Activated T-cell treated with anti-CD3 and anti-CD28 coated beads, Interleukin-2, amount 50 U/mL, for 4 hours (primary cell): ENCODE results near the gene UBA6. TPM values are rescaled to one million over a fixed set of nuclear protein-coding genes. Genes with fewer than 3 reads are reported as not detected.

Experiments used
- ATAC-seq, 2 donors: fragments of 200-7000 bp; cut with Tn5 transposase; one replicate each; pipeline ENCODE4 v1.10.0; 2021
- DNase-seq: peaks from one replicate; pipeline ENCODE4 v3.0.0-alpha.2; 2020
- H3K27me3 Mint-ChIP-seq: one replicate; pipeline ENCODE4 v1.8.0; 2021; ENCODE audit warnings: low read depth, mixed read lengths
- H3K36me3 Mint-ChIP-seq: one replicate; pipeline ENCODE4 v1.8.0; 2022; ENCODE audit warnings: mixed read lengths; ENCODE audit not compliant: insufficient read depth
- H3K4me1 Mint-ChIP-seq: one replicate; pipeline ENCODE4 v1.8.0; 2021; ENCODE audit warnings: low read depth, mixed read lengths
- H3K4me3 Mint-ChIP-seq: one replicate; pipeline ENCODE4 v1.8.0; 2021; ENCODE audit warnings: mild to moderate bottlenecking, moderate library complexity, mixed read lengths
- H3K9me3 Mint-ChIP-seq: one replicate; pipeline ENCODE4 v1.8.0; 2021; ENCODE audit warnings: mixed read lengths
- total RNA-seq, 3 donors: library from RNA; stranded (reverse); gene quantifications; one replicate each; pipeline ENCODE4 v1.2.1, GENCODE V29; 2021

UBA6 gene
- total RNA-seq, 3 donors from 2014 or later = 51.1 to 72.5 (median 63.6) TPM

- no peaks in the 10 kb centered on the region for H3K9me3 Mint-ChIP-seq
- no peaks in the 10 kb centered on the region for H3K36me3 Mint-ChIP-seq
- DNase-seq (no peak), ATAC-seq (peak in 1 of 2 donors; percentile 35)
- H3K27me3 Mint-ChIP-seq = no peaks in the 10 kb centered on the region
- peaks cover 31% of the 10 kb centered on the region for H3K4me1 Mint-ChIP-seq
- no peak overlapping the region for H3K4me3 Mint-ChIP-seq
These were observed 132.1 kb downstream of the UBA6 start for GRCh38 chr4:67568820-67569219.

- ATAC-seq (peak; percentile 27 to 50), DNase-seq (no peak)
- H3K9me3 Mint-ChIP-seq = no peaks in the 10 kb centered on the region
- H3K4me3 Mint-ChIP-seq = no peak overlapping the region
- peaks cover 22% of the 10 kb centered on the region for H3K4me1 Mint-ChIP-seq
- H3K27me3 Mint-ChIP-seq = peaks cover 2% of the 10 kb centered on the region
- no peaks in the 10 kb centered on the region for H3K36me3 Mint-ChIP-seq
These were observed 134.6 kb downstream of the UBA6 start for GRCh38 chr4:67566335-67566734.

- H3K36me3 Mint-ChIP-seq = no peaks in the 10 kb centered on the region
- peaks cover 2% of the 10 kb centered on the region for H3K27me3 Mint-ChIP-seq
These were observed 135.7 kb downstream of the UBA6 start for GRCh38 chr4:67565284-67565683.

More at GRCh38 chr4:67565284-67565683, 135.7 kb downstream of the UBA6 start:
- Mint-ChIP-seq H3K9me3 (no peaks in the 10 kb centered on the region), H3K4me1 (peaks cover 28% of the 10 kb centered on the region), H3K4me3 (no peak overlapping the region)
- ATAC-seq (no peak), DNase-seq (no peak)

Other genes starting within 250 kb of the UBA6 start
- 10 to 100 TPM in 2 of 3 donors, 1 to 10 TPM in 1; 9.2 to 13.3 (median 10.2) TPM for gene CENPC, start 155.7 kb downstream of the UBA6 start, total RNA-seq
- 1 to 10 TPM; 1.3 to 3.7 (median 2.7) TPM for gene STAP1, start 142.4 kb downstream of the UBA6 start, total RNA-seq
- not detected for gene GNRHR, start 53.2 kb upstream of the UBA6 start, total RNA-seq
- gene TMPRSS11D, start 182.8 kb upstream of the UBA6 start, total RNA-seq = not detected